ENCODE results near the gene AP5M1. TPM values are rescaled to one million over a fixed set of nuclear protein-coding genes. Genes with fewer than 3 reads are reported as not detected.

Gene AP5M1
- total RNA-seq, 1 donor from 2014 or later, result 36.3 TPM

DNA sequence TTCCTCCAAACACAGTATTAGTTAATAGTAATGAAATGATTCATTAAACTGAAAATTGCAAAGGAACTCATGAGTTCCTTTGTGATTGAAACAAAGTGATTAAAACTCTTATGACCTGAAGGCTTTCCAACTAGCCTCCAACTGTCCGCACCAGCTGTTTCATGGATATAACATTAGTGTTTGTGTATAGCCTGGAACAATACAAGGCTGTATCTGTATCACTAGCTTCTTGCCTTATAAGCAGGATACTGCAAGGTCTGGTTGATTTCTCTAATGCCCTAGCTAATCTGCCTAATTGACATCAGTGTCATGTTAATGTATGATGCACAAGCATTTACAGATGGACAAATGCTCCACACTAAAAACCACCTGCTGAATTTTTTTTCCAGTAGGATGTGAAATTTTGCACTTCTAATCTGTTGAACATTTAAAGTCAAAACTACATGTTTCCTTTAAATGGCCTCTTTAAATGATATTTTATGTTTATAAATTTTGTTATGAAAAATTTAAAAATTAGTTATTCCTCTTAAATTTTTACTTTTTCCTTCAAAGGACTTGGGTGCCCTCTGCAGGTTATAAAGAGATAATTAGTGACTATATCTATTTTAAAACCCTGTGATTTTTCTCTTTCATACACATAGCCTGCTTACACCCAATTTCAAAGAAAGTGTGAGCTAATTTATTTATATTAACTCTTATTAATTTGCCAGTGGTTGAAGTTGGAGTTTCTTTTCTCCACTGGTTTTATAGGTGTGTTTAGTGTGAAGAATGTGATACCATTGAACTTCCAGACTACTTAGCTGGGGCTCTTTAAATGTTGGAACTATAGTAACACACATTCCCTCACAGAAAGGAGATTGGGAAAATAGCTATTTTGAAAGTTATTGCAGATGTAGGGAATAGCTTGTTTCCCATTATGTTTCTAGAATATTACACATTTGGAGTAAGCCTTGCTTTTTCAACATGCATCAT is 25.4 kb downstream of the AP5M1 start:
- H3K4me1 Mint-ChIP-seq, result no peaks in the 10 kb centered on the region
- no peak overlapping the region for H3K27ac Mint-ChIP-seq
- TF ChIP-seq CTCF (IDR thresholded peaks at IDR 0.05; ENCODE audit: unreplicated experiment), result peak; percentile 34
- H3K9me3 Mint-ChIP-seq, result no peaks in the 10 kb centered on the region
- H3K36me3 Mint-ChIP-seq, result no peaks in the 10 kb centered on the region
- no peak for DNase-seq (ENCODE audit: low spot score in 2 of 2, unreplicated experiment in 2 of 2)
- H3K4me3 Mint-ChIP-seq, result no peak overlapping the region
- no peaks in the 10 kb centered on the region for H3K27me3 Mint-ChIP-seq (ENCODE audit: low read depth)

DNA sequence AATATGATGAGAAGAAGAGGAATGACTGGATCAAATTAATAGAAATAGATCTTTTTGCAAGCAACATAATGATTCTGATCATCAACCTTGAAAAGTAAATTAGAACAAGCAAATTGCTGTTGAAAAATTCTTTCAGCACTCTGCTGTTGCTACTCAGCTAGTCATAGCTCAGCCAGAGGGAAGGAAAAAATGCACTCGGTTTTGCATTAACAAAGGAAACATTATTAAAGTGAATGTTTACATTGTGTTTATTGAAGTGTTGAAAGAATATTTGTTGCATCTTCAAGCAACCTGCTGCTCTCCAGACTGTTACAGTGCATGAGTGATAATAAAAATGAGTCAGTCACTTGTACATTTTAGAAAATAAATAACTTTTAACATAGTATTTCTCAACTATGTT is 26.5 kb downstream of the AP5M1 start:
- Mint-ChIP-seq H3K4me1 (no peaks in the 10 kb centered on the region), H3K4me3 (no peak overlapping the region), H3K36me3 (no peaks in the 10 kb centered on the region), H3K27me3 (ENCODE audit: low read depth) (no peaks in the 10 kb centered on the region), H3K27ac (no peak overlapping the region), H3K9me3 (no peaks in the 10 kb centered on the region)
- DNase-seq (ENCODE audit: low spot score in 2 of 2, unreplicated experiment in 2 of 2), result no peak
- TF ChIP-seq CTCF (IDR thresholded peaks at IDR 0.05; ENCODE audit: unreplicated experiment), result no peak

DNA sequence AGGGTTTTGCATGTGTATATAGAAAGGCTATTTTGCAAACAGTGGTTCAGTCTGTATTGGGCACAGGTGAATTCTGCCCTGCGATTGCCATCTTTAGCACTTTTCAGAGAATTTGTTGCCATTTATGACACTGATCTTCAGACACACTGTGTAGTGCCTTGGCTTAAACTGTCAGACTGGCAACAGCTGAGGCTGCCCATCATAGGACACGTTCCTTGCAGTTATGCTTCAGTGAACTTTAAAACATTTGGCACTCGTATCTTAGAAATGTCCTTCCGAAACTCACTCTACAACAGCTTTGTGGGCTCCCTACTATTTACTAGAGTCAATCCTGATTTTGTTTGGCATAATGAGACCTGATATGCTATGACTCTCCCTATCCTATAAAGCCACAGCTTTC is 29.1 kb downstream of the AP5M1 start:
- H3K9me3 Mint-ChIP-seq, result no peaks in the 10 kb centered on the region
- TF ChIP-seq CTCF (IDR thresholded peaks at IDR 0.05; ENCODE audit: unreplicated experiment), result no peak
- no peak overlapping the region for H3K4me3 Mint-ChIP-seq
- no peak overlapping the region for H3K27ac Mint-ChIP-seq
- no peaks in the 10 kb centered on the region for H3K27me3 Mint-ChIP-seq (ENCODE audit: low read depth)
- H3K4me1 Mint-ChIP-seq, result no peaks in the 10 kb centered on the region
- no peaks in the 10 kb centered on the region for H3K36me3 Mint-ChIP-seq
- no peak for DNase-seq (ENCODE audit: low spot score in 2 of 2, unreplicated experiment in 2 of 2)

GRCh38 chr14:57299511-57299910 is 30.7 kb downstream of the AP5M1 start:
- no peaks in the 10 kb centered on the region for H3K27me3 Mint-ChIP-seq (ENCODE audit: low read depth)
- no peak overlapping the region for H3K4me3 Mint-ChIP-seq
- H3K27ac Mint-ChIP-seq, result no peak overlapping the region
- TF ChIP-seq CTCF (IDR thresholded peaks at IDR 0.05; ENCODE audit: unreplicated experiment), result no peak
- H3K4me1 Mint-ChIP-seq, result no peaks in the 10 kb centered on the region
- H3K36me3 Mint-ChIP-seq, result no peaks in the 10 kb centered on the region
- DNase-seq (ENCODE audit: low spot score in 2 of 2, unreplicated experiment in 2 of 2), result no peak
- no peaks in the 10 kb centered on the region for H3K9me3 Mint-ChIP-seq

GRCh38 chr14:57302883-57303282 is 34.1 kb downstream of the AP5M1 start:
- no peak for DNase-seq (ENCODE audit: low spot score in 2 of 2, unreplicated experiment in 2 of 2)
- H3K36me3 Mint-ChIP-seq, result no peaks in the 10 kb centered on the region
- peaks cover 3% of the 10 kb centered on the region for H3K27me3 Mint-ChIP-seq (ENCODE audit: low read depth)
- no peak for TF ChIP-seq CTCF (IDR thresholded peaks at IDR 0.05; ENCODE audit: unreplicated experiment)
- no peak overlapping the region for H3K27ac Mint-ChIP-seq
- H3K4me3 Mint-ChIP-seq, result no peak overlapping the region
- no peaks in the 10 kb centered on the region for H3K4me1 Mint-ChIP-seq
- no peaks in the 10 kb centered on the region for H3K9me3 Mint-ChIP-seq
